Measurements from ENCODE around the gene SLC10A1. TPM values are rescaled to one million over a fixed set of nuclear protein-coding genes. Genes with fewer than 3 reads are reported as not detected.

Gene SLC10A1
- total and polyA plus RNA-seq, 2 of the 4 experiments (the other 2 are of a cell fraction) = 0.03 TPM; not detected in 1

DNA sequence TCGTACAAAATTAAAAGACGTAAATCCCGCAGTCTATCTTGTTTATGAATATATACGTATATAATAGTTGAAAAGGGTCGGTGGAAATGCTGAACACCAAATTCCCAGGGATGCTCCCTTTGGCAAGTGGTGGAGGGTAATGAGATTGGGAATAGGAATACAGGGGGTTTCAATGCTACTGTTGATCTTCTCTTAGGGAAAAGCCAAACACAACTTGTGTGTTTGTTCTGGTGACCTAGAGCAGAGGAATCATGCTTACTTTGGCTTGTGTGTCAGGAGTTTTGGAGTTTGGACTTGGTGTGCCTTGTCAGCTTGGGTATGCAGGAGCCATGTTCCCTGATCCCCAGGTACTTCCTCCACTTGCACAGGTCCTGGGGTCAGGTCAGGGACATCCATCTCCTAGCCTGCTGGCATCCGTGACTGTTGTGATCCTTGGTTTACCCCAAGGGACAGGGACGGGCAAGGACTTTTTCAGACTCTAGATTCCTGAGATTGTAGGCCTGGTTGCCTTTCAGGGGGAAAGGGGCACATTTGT is 4.1 kb downstream of the SLC10A1 start:
- no peaks in the 10 kb centered on the region for H3K9me1 ChIP-seq (ENCODE audit: insufficient read depth, low read length)
- H3K23ac ChIP-seq (ENCODE audit: low read depth, low read length) = no peak overlapping the region; the same call in 1 of the 2 replicates
- ChIA-PET CTCF (no interaction called here), POLR2A (ENCODE audit: unreplicated experiment) (no interaction called here)
- no peak overlapping the region for H4K8ac ChIP-seq (ENCODE audit: low read depth in 2 of 2, low read length in 2 of 2)
- H3K27ac ChIP-seq (ENCODE audit: insufficient read depth, low read length) = no peak overlapping the region
- no peak overlapping the region for H2BK120ac ChIP-seq (ENCODE audit: low read depth, low read length)
- intact Hi-C loops (cut with micrococcal nuclease) (no loop called here), in situ Hi-C loops (cut with MboI; ENCODE audit: low sequenced_read_pairs) (no loop called here), dilution Hi-C loops (cut with HindIII; ENCODE audit: low sequenced_read_pairs, unreplicated experiment) (no loop called here)
- no peaks in the 10 kb centered on the region; the same call in 1 of the 2 replicates for H4K20me1 ChIP-seq (ENCODE audit: insufficient read depth, low read length)
- no peak overlapping the region for H2BK5ac ChIP-seq (ENCODE audit: low read depth, low read length, poor library complexity, severe bottlenecking)
- no TSS peak for BruUV-seq (replicated peaks)
- DNase-seq (no peak), ATAC-seq (ENCODE audit: low read depth) (no peak)
- TF ChIP-seq CEBPB (IDR thresholded peaks at IDR 0.05; ENCODE audit: low read depth, low read length) = no peak
- TF ChIP-seq, protein P1, sequence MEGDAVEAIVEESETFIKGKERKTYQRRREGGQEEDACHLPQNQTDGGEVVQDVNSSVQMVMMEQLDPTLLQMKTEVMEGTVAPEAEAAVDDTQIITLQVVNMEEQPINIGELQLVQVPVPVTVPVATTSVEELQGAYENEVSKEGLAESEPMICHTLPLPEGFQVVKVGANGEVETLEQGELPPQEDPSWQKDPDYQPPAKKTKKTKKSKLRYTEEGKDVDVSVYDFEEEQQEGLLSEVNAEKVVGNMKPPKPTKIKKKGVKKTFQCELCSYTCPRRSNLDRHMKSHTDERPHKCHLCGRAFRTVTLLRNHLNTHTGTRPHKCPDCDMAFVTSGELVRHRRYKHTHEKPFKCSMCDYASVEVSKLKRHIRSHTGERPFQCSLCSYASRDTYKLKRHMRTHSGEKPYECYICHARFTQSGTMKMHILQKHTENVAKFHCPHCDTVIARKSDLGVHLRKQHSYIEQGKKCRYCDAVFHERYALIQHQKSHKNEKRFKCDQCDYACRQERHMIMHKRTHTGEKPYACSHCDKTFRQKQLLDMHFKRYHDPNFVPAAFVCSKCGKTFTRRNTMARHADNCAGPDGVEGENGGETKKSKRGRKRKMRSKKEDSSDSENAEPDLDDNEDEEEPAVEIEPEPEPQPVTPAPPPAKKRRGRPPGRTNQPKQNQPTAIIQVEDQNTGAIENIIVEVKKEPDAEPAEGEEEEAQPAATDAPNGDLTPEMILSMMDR (conservative IDR thresholded peaks at IDR 0.05; ENCODE audit: low read depth, low read length) = no peak
- TF ChIP-seq NFE2L2 (IDR thresholded peaks at IDR 0.05; ENCODE audit: low read depth, low read length) = no peak
- TF ChIP-seq POLR2A (IDR thresholded peaks at IDR 0.05; ENCODE audit: low read depth, low read length) = no peak
- TF ChIP-seq RCOR1 (IDR thresholded peaks at IDR 0.05; ENCODE audit: insufficient replicate concordance, low read length) = no peak
- no peak for TF ChIP-seq MAZ (IDR thresholded peaks at IDR 0.05; ENCODE audit: borderline replicate concordance, low read depth, low read length)
- TF ChIP-seq ELK1 (IDR thresholded peaks at IDR 0.05; ENCODE audit: borderline replicate concordance, low read depth, low read length) = no peak
- no peak for TF ChIP-seq FOS (IDR thresholded peaks at IDR 0.05; ENCODE audit: low read depth, low read length)
- no peak for TF ChIP-seq USF2 (IDR thresholded peaks at IDR 0.05; ENCODE audit: low read depth, low read length)
- no peak for TF ChIP-seq BHLHE40 (IDR thresholded peaks at IDR 0.05; ENCODE audit: low read depth, low read length)
- no peak for TF ChIP-seq MAFK (IDR thresholded peaks at IDR 0.05; ENCODE audit: low read depth, low read length)
- TF ChIP-seq RAD21 (IDR thresholded peaks at IDR 0.05; ENCODE audit: low read length) = no peak
- no peak overlapping the region for H2BK20ac ChIP-seq (ENCODE audit: low read depth, low read length)
- peaks cover 4% of the 10 kb centered on the region; the same call in 1 of the 2 replicates for H3K27me3 ChIP-seq (ENCODE audit: control insufficient read depth, insufficient read depth, low read length)
- H3K4me2 ChIP-seq (ENCODE audit: low read depth, low read length) = no peak overlapping the region
- no peak overlapping the region for H4K91ac ChIP-seq (ENCODE audit: insufficient read depth, low read depth, low read length)
- no peak overlapping the region for H3K18ac ChIP-seq (ENCODE audit: low read depth, low read length)
- 93% methylated on average over 2 of the region's 7 CpGs; no CpG with 5 or more reads in 1 of the 2 experiments for WGBS, 2 experiments (ENCODE audit: extremely low coverage in 2 of 2, insufficient read length in 1 of 2)
- no peaks in the 10 kb centered on the region for H3K79me1 ChIP-seq (ENCODE audit: low read depth in 1 of 2, low read length in 2 of 2)
- H2BK15ac ChIP-seq (ENCODE audit: low read depth, low read length) = no peak overlapping the region
- H2AK9ac ChIP-seq (replicated peaks; ENCODE audit: low read depth, low read length, poor library complexity) = no peak overlapping the region
- H4K5ac ChIP-seq (ENCODE audit: low read depth, low read length) = no peak overlapping the region
- H3K56ac ChIP-seq (ENCODE audit: extremely low read depth, insufficient read depth, low read length) = no peak overlapping the region
- no peak overlapping the region for H3K14ac ChIP-seq (replicated peaks; ENCODE audit: low read depth, low read length)
- H3K4ac ChIP-seq (ENCODE audit: low read depth, low read length) = no peak overlapping the region
- H2AFZ ChIP-seq (replicated peaks; ENCODE audit: low read length, poor library complexity) = no peak overlapping the region
- H2AK5ac ChIP-seq (ENCODE audit: low read depth, low read length) = no peak overlapping the region
- H3K36me3 ChIP-seq (ENCODE audit: control insufficient read depth, insufficient read depth, low read length) = no peaks in the 10 kb centered on the region
- no peaks in the 10 kb centered on the region for H3K9me3 ChIP-seq (ENCODE audit: control insufficient read depth, insufficient read depth, low read length)
- H3K4me3 ChIP-seq (ENCODE audit: insufficient read depth, low read depth, low read length) = no peak overlapping the region
- H3K4me1 ChIP-seq (ENCODE audit: control insufficient read depth, insufficient read depth, low read length) = no peaks in the 10 kb centered on the region
- no peak overlapping the region for H3K9ac ChIP-seq (ENCODE audit: low read depth, low read length)
